GM12865 (cell line): ENCODE data around the gene FOXD4L3.
"Not testable (repeated sequence)": the region's sequence is repeated elsewhere in the genome, so short reads cannot be mapped to it uniquely, and the experiment has no call there.

Source experiments
- DNase-seq: peaks from one replicate; pipeline ENCODE4 v3.0.0; 2010; ENCODE audit warnings: low read depth
- H3K4me3 ChIP-seq: 2 replicates; pipeline ENCODE4 v1.5.1; 2011; ENCODE audit warnings: mild to moderate bottlenecking, low read depth, low read length, control low read depth

The FOXD4L3 gene

DNA sequence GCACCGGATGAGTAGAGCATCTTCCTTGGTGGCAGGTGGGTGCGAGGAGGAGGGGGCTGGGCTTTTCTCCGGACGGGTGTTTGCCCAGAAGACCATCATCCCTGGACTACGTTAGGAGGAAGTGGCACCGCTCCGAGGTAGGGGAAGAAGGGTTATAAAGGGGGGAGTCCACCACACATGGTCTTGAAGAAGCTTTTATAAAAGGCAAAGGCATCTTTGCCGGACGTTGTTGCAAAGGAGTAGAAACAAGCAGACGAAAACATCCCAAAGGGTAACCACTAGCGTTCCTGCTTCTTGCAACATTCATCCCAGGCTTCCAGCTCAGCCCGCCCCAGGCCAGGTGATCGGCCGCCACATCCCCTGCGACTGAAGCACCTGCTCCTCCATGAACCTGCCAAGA, at the start of gene FOXD4L3:
Gene FOXD4L3 (plus strand): TSS at position 301 of the 400 bp plus-strand sequence. CDS start 85 bp downstream, at position 386.
- not testable (repeated sequence) for DNase-seq, H3K4me3 ChIP-seq

GRCh38 chr9:68281041-68281440, 21.6 kb upstream of the FOXD4L3 start:
- not testable (repeated sequence) for DNase-seq, H3K4me3 ChIP-seq

DNA sequence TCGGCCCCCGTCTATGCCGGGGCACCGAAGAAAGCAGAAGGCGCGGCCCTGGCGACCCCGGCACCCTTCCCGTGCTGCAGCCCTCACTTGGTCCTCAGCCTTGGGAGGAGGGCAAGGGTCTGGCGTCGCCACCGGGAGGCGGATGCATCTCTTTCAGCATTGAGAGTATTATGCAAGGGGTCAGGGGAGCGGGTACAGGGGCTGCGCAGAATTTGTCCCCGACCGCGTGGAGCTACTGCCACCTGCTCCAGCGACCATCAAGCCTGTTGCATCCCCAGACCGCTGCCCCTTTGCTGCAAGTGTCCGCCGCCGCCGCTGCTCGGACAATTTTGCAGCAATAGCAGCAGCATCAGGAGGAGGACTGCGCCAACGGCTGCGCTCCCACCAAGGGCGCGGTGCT, 1.1 kb downstream of the FOXD4L3 start:
- DNase-seq, H3K4me3 ChIP-seq: not testable (repeated sequence)

GRCh38 chr9:68304212-68304611, 1.5 kb downstream of the FOXD4L3 start:
- H3K4me3 ChIP-seq, DNase-seq: not testable (repeated sequence)

- DNase-seq, H3K4me3 ChIP-seq: not testable (repeated sequence)
Measured at GRCh38 chr9:68304777-68305176, 2.1 kb downstream of the FOXD4L3 start.

- not testable (repeated sequence) for H3K4me3 ChIP-seq, DNase-seq
Measured at GRCh38 chr9:68305680-68306285, 3.1 kb downstream of the FOXD4L3 start.

GRCh38 chr9:68306391-68306964, 3.8 kb downstream of the FOXD4L3 start:
- DNase-seq, H3K4me3 ChIP-seq: not testable (repeated sequence)

GRCh38 chr9:68307127-68307526, 4.5 kb downstream of the FOXD4L3 start:
- not testable (repeated sequence) for DNase-seq, H3K4me3 ChIP-seq

DNA sequence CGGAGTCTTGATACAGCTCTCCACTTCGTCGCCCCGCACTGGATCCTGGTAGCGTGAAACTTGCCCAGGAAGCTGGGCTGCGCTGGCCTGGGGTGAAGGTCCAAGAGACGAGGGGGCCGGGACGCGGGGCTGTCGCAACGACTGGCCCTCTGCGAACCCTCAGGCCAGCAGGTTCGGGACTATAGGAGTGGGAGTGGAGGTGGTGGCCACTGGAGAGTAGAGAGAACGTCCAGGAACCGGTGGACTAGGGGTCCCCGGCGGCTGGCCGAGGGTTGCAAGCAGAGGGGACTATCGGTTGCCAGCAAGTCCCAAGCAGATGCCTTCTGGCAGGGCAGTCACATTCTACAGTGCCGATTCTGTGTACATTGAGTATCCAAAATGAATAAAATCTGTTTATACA, 5.0 kb downstream of the FOXD4L3 start:
- not testable (repeated sequence) for DNase-seq, H3K4me3 ChIP-seq

DNA sequence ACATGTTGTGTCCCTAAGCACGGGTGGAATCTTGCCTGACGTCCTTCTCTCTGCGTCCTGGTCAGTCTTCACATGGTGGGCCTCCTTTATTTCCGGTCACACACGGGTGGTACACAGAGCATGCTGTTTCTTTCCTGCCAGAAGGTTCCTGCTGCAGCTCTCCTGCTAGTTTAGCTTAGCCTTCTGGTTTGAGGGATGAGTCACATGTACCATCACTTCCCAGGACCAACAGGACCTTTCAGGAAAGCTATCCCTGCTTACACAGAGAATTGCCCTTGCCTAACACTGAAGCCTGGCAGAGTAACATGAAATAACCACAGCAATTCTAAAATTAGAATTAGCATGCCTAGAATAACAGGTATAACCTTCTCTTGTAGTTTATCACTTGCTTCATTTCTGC, 8.5 kb downstream of the FOXD4L3 start:
- not testable (repeated sequence) for H3K4me3 ChIP-seq, DNase-seq

DNA sequence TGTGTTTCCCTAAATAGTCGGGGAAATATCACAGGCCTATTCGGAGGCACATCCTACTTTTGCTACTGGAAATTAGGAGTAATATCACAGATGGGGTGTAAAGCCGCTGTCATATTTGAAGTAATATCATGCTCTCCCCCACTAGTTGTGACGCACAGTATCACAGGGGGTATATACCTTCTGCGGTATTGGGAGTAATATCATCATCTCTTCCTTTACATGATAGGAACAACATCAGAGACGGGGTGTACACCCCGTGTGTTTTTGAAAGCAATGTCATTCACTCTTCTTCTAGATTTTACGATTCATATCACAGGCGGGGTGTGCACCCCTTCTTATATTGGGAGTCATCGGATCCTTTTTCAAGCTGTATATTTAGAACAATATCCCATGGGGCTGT, 15.5 kb downstream of the FOXD4L3 start:
- not testable (repeated sequence) for DNase-seq

GRCh38 chr9:68323749-68324148, 21.1 kb downstream of the FOXD4L3 start:
- not testable (repeated sequence) for H3K4me3 ChIP-seq, DNase-seq

More for the DNA sequence above, 15.5 kb downstream of the FOXD4L3 start:
- not testable (repeated sequence) for H3K4me3 ChIP-seq

- H3K4me3 ChIP-seq, DNase-seq: not testable (repeated sequence)
Measured at GRCh38 chr9:68324518-68324917, 21.9 kb downstream of the FOXD4L3 start.

DNA sequence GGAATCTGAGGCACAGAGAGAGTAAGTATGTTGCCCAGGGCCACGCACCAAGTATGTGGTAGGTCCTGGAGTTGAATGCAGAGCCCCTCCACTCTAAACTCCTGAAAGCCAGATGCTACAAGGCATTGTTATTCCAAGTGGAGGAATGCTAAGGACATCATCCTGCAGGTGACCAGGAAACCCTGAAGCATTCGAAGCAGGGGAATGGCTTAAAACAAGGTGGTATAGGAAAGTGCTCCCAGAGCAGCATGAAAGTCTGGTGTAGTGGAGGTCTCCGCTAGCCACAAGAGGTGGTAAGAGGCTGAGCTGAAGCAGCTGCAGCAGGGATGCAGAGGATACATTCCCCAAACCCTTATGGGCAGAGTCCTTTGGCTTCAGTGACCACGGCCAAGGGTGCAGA, 26.4 kb downstream of the FOXD4L3 start:
- not testable (repeated sequence) for DNase-seq, H3K4me3 ChIP-seq

GRCh38 chr9:68330531-68331173, 28.0 kb downstream of the FOXD4L3 start:
- not testable (repeated sequence) for DNase-seq, H3K4me3 ChIP-seq

DNA sequence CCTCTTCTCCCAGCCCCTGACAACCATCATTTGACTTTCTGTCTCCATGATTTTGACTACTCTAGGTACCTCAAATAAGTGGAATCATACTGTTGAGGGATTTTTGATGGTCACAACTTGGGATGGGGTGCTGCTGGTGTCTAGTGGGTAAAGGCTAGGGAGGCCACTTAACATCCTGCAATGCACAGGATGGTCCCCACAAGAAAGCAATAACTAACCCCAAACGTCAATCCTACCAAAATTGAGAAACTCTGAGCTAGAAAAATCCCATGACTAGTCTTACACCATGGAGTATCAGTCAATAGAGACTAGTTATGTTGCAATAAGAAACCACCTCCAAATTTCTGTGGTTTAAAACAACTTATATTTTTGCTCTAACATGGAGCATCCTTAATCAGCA, 29.5 kb downstream of the FOXD4L3 start:
- H3K4me3 ChIP-seq, DNase-seq: not testable (repeated sequence)

- H3K4me3 ChIP-seq, DNase-seq: not testable (repeated sequence)
Measured at GRCh38 chr9:68335935-68336334, 33.3 kb downstream of the FOXD4L3 start.

GRCh38 chr9:68336639-68337339, 34.1 kb downstream of the FOXD4L3 start:
- H3K4me3 ChIP-seq, DNase-seq: not testable (repeated sequence)

GRCh38 chr9:68338000-68338399, 35.3 kb downstream of the FOXD4L3 start:
- DNase-seq, H3K4me3 ChIP-seq: not testable (repeated sequence)
